ENCODE data around the gene PTCRA.

PTCRA gene

GRCh38 chr6:42968126-42968701 lies 52.4 kb downstream of the PTCRA start:
- no peaks in the 10 kb centered on the region for H3K9me3 ChIP-seq (replicated peaks; ENCODE audit: low read length)
- peaks cover 32% of the 10 kb centered on the region for H3K36me3 ChIP-seq (ENCODE audit: insufficient read depth, low read length)
- no peak overlapping the region for H3K4me3 ChIP-seq (ENCODE audit: low read length)
- H3K27me3 ChIP-seq (ENCODE audit: control insufficient read depth, insufficient read depth, low read length) = no peaks in the 10 kb centered on the region
- H3K9ac ChIP-seq (ENCODE audit: low read depth, low read length) = no peak overlapping the region
- H3K4me2 ChIP-seq (ENCODE audit: low read length) = no peak overlapping the region
- H3K4me1 ChIP-seq (ENCODE audit: control insufficient read depth, insufficient read depth, low read length) = peaks cover 9% of the 10 kb centered on the region

DNA sequence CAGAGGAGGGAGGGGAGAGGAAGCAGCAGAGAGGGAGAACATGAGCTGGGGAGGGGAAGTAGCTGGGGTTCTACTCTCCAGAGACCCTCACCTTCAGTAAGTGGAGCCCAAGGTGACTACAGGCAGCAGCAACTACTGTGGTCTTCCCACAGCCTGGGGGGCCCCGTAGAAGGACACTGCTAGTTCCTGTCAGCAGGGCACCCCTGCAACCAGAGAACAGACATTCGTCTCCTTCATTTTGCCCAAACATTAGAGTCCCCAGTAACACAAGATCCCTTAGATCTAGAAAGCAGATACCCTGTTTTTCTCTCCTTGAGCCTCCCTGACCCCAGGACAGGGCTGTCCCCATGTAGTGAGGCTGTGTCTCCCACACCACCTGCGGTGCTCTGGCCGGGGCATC lies 52.9 kb downstream of the PTCRA start:
- H3K4me3 ChIP-seq (ENCODE audit: low read length) = no peak overlapping the region
- H3K9ac ChIP-seq (ENCODE audit: low read depth, low read length) = no peak overlapping the region
- H3K9me3 ChIP-seq (replicated peaks; ENCODE audit: low read length) = no peaks in the 10 kb centered on the region
- peaks cover 9% of the 10 kb centered on the region for H3K4me1 ChIP-seq (ENCODE audit: control insufficient read depth, insufficient read depth, low read length)
- H3K27me3 ChIP-seq (ENCODE audit: control insufficient read depth, insufficient read depth, low read length) = no peaks in the 10 kb centered on the region
- H3K36me3 ChIP-seq (ENCODE audit: insufficient read depth, low read length) = peaks cover 32% of the 10 kb centered on the region
- no peak overlapping the region for H3K4me2 ChIP-seq (ENCODE audit: low read length)

DNA sequence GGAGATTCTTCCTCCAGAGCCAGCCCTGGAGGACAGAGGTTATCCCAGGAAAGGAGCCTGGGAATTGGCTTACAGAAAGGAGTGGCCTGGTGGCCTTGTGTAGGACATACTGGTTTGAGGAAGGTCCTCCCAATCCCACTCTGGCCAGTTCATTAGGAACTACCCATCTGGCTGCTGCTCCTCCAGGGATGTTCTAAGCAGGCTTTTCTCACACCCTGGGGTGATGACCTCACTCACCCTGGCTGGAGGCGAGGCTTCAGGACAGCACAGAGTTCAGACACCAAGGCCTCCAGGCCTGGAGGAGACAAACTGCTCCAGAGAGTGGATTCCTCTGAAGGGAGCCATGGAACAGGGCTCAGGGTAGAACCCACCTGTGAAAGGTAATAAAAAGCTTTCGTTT lies 53.6 kb downstream of the PTCRA start:
- H3K4me3 ChIP-seq (ENCODE audit: low read length) = no peak overlapping the region
- H3K9me3 ChIP-seq (replicated peaks; ENCODE audit: low read length) = no peaks in the 10 kb centered on the region
- no peak overlapping the region for H3K9ac ChIP-seq (ENCODE audit: low read depth, low read length)
- H3K27me3 ChIP-seq (ENCODE audit: control insufficient read depth, insufficient read depth, low read length) = no peaks in the 10 kb centered on the region
- peaks cover 26% of the 10 kb centered on the region for H3K36me3 ChIP-seq (ENCODE audit: insufficient read depth, low read length)
- H3K4me1 ChIP-seq (ENCODE audit: control insufficient read depth, insufficient read depth, low read length) = peaks cover 9% of the 10 kb centered on the region
- no peak overlapping the region for H3K4me2 ChIP-seq (ENCODE audit: low read length)

- no peak overlapping the region for H3K4me2 ChIP-seq (ENCODE audit: low read length)
- no peaks in the 10 kb centered on the region for H3K9me3 ChIP-seq (replicated peaks; ENCODE audit: low read length)
- H3K9ac ChIP-seq (ENCODE audit: low read depth, low read length) = no peak overlapping the region
- H3K36me3 ChIP-seq (ENCODE audit: insufficient read depth, low read length) = peaks cover 22% of the 10 kb centered on the region
- H3K4me3 ChIP-seq (ENCODE audit: low read length) = no peak overlapping the region
- peaks cover 9% of the 10 kb centered on the region for H3K4me1 ChIP-seq (ENCODE audit: control insufficient read depth, insufficient read depth, low read length)
- no peaks in the 10 kb centered on the region for H3K27me3 ChIP-seq (ENCODE audit: control insufficient read depth, insufficient read depth, low read length)
These were observed 54.1 kb downstream of the PTCRA start for GRCh38 chr6:42969934-42970333.

DNA sequence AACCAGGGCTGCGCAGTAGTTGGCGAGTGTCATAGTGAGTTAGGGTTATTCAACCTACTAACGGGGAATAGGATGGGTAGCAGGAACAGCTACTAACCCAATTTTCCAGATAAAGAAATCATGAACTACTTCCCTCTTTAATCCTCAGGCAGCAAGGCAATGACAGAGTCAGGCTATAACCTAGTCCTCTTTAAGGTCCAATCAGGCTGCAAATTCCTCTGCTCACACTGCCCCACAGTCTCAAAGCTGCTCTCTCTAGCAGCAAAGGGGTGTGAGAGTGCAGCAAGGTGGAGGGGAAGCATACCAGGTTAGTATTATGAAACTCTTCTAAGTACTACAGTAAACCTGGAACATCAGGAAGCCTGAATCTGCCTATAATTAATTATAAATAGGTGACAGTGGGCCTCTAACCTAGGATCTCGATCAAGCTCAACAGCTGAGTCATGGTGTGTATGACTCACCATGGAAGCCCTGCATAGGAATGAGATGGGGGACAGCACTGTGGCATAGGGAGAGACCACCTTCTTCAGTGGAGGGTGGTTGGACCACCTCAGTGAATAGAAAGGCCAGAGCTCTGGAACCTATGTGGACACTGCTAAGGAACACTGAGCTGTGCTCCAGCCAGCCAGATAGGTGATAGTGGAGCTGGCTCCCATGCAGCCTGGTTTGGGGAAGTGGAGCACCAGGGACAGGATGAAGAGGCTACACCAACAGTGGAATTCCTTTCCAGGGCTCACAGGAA lies 55.2 kb downstream of the PTCRA start:
- no peak overlapping the region for H3K4me3 ChIP-seq (ENCODE audit: low read length)
- H3K36me3 ChIP-seq (ENCODE audit: insufficient read depth, low read length) = peaks cover 14% of the 10 kb centered on the region
- H3K27me3 ChIP-seq (ENCODE audit: control insufficient read depth, insufficient read depth, low read length) = no peaks in the 10 kb centered on the region
- no peak overlapping the region for H3K4me2 ChIP-seq (ENCODE audit: low read length)
- H3K9ac ChIP-seq (ENCODE audit: low read depth, low read length) = no peak overlapping the region
- no peaks in the 10 kb centered on the region for H3K9me3 ChIP-seq (replicated peaks; ENCODE audit: low read length)
- H3K4me1 ChIP-seq (ENCODE audit: control insufficient read depth, insufficient read depth, low read length) = peaks cover 9% of the 10 kb centered on the region

GRCh38 chr6:42971746-42972327 lies 56.0 kb downstream of the PTCRA start:
- Histone ChIP-seq H3K9me3 (replicated peaks; ENCODE audit: low read length) (no peaks in the 10 kb centered on the region), H3K4me1 (ENCODE audit: control insufficient read depth, insufficient read depth, low read length) (peaks cover 11% of the 10 kb centered on the region), H3K27me3 (ENCODE audit: control insufficient read depth, insufficient read depth, low read length) (no peaks in the 10 kb centered on the region), H3K9ac (ENCODE audit: low read depth, low read length) (no peak overlapping the region), H3K36me3 (ENCODE audit: insufficient read depth, low read length) (peaks cover 9% of the 10 kb centered on the region), H3K4me3 (ENCODE audit: low read length) (no peak overlapping the region), H3K4me2 (ENCODE audit: low read length) (no peak overlapping the region)

DNA sequence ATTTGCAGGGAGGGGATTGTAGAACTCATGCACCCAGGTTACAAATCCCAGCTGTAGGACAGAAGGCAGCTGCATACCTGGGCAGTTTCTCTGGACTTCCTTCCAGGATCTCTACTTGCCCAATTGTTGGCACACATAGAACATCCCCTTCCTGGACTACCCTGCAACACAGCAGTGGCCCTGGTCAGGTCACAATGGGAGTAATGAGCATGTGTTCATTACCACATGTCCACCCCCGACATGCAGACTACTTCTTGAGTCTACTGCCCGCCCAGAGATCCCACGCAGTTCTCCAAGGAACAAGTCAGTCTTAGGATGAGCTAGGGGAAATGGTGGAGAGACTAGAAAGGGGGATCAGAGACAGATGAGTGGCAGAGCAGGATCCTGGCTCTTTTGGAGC lies 58.1 kb downstream of the PTCRA start:
- no peaks in the 10 kb centered on the region for H3K27me3 ChIP-seq (ENCODE audit: control insufficient read depth, insufficient read depth, low read length)
- H3K9me3 ChIP-seq (replicated peaks; ENCODE audit: low read length) = no peaks in the 10 kb centered on the region
- peaks cover 18% of the 10 kb centered on the region for H3K4me1 ChIP-seq (ENCODE audit: control insufficient read depth, insufficient read depth, low read length)
- H3K4me2 ChIP-seq (ENCODE audit: low read length) = no peak overlapping the region
- H3K36me3 ChIP-seq (ENCODE audit: insufficient read depth, low read length) = no peaks in the 10 kb centered on the region
- H3K9ac ChIP-seq (ENCODE audit: low read depth, low read length) = no peak overlapping the region
- H3K4me3 ChIP-seq (ENCODE audit: low read length) = no peak overlapping the region

DNA sequence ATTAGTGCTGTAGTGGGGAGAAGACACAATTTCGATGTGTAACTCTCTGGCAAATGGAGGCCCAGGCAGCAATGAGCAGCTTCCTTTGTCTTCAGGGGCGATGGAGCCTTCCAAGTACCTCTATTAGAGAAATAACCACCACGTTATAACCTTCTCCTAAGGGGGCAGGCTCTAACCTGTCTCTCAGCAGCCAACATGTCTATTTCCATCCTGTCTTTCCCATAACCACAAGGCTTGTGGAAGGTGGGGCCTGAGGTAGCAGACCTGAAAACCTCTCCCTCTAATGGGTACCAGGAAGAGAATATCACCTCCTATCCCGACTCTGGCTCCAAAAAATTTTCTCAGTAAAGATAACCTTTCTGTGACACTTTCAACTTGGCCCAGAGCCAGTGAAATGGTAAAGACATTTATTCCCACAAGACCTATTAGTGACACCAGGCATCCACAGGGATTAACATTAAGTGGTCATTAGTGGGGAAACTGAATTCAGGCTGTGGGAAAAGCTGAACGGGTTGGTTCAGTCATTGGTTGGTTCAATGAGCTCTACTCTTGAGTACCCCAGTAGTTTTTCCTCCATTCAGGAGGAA lies 59.2 kb downstream of the PTCRA start:
- H3K9ac ChIP-seq (ENCODE audit: low read depth, low read length) = no peak overlapping the region
- no peaks in the 10 kb centered on the region for H3K27me3 ChIP-seq (ENCODE audit: control insufficient read depth, insufficient read depth, low read length)
- no peak overlapping the region for H3K4me2 ChIP-seq (ENCODE audit: low read length)
- H3K4me1 ChIP-seq (ENCODE audit: control insufficient read depth, insufficient read depth, low read length) = peaks cover 24% of the 10 kb centered on the region
- no peaks in the 10 kb centered on the region for H3K36me3 ChIP-seq (ENCODE audit: insufficient read depth, low read length)
- H3K9me3 ChIP-seq (replicated peaks; ENCODE audit: low read length) = no peaks in the 10 kb centered on the region
- H3K4me3 ChIP-seq (ENCODE audit: low read length) = no peak overlapping the region
